Measurements from ENCODE around the gene ZNF789.

ZNF789 gene

DNA sequence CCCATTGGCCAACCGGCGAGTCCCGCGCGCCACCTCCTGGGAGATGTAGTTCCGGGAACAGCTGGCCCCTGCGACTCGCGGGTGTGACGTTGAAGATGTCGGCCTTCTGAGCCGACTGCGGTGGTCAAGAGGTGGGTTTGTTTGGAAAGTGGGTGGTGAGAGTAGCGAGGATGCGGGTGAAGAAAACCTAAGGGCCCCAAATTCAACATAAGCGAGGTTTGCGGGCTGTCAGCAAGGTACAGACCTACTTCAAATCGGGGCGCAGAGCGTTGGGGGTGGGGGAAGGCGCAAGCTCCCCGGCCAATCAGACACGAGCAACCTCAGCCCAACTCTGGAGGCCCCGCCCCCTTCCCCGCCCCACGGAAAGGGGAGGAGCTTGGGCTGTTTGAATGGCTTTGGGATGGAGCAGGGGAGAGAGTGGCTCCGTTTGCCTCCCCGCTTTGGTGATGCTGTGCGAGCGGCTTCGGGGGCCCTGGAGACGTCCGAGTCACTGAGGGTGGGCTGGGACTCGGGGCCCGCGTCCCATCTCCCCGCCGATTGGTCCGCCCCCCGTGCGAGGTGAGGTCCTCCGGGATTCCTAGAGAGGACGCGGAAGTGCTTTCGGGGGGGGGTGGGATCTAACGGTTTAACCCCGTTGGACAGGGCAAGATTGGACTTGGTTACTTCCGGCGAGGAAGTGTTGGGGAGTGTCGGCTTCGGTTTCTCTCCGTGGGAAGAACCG is 32.1 kb downstream of the ZNF789 start, which contains the start of gene ZKSCAN5:
Gene ZKSCAN5, plus strand, starts transcription at position 60 of the 721 bp plus-strand sequence. CDS start 1,383 bp downstream, outside the sequence.
- peak; percentile 98 for DNase-seq

DNA sequence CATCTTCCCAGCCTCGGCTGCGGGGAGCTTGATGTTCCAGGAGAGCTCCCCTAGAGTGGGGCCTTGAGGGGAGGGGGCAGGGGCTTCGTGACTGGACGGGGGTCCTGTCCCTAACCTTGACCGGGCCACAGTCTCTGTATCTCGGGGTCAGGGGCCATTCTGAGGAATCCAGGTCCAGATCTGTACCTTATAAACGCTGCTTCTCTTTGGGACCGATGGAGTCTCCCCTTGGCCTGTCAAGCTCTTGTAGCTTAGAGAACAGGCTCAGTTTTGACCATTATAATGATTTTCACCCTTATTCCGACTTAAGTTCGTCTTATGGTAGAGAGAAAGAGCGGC is 32.6 kb downstream of the ZNF789 start:
- DNase-seq, result no peak

DNA sequence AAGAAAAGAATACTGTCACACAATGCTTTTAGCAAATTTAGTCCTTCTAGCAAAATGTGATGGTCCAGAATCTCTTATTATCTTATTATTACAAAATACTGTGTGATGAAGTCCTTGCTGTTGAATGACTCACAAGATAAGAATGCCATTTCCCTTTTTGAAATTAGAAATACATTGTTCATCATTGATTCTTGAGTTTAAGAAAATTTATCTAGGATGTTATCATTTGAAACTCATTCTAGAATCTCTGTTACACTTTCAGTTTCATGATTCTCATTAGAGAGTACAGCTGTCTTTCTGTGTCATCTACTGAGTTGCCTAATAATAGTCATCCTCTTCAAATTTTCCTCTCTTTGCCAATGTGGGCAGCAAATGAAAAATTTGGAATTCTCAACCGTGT is 41.4 kb downstream of the ZNF789 start:
- DNase-seq, result peak; percentile 16

DNA sequence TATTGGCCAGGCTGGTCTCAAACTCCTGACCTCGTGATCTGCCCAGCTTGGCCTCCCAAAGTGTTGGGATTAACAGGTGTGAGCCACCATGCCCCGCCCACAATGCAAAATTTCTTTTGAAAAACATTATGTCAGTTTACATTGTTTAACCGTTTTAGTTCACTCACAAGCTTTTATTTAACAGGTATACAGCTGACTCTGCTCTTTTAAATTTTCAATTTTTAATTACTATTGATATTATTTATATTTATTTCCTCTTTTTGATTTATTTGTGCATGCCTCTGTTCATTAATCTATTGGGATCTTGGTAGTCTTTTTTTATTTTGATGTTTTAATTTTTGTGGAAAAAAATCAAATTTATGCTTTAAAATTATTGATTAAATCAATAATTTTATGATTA is 48.7 kb downstream of the ZNF789 start:
- no peak for DNase-seq

DNA sequence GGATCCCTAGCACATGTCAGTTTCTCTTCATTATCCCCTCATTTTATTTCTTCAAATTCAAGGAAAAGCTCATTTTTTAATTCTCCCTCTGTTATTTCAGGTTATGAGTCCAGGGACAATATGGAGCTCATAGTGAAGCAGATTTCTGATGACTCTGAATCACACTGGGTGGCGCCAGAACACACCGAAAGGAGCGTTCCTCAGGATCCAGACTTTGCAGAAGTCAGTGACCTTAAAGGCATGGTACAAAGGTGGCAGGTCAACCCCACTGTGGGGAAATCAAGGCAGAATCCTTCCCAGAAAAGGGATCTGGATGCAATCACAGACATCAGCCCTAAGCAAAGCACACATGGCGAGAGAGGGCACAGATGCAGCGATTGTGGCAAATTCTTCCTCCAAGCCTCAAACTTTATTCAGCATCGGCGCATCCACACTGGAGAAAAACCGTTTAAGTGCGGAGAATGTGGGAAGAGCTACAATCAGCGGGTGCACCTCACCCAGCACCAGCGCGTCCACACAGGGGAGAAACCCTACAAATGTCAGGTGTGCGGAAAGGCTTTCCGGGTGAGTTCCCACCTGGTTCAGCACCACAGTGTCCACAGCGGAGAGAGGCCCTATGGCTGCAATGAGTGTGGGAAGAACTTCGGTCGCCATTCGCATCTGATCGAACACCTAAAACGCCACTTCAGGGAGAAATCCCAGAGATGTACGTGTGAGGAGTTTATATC is 53.2 kb downstream of the ZNF789 start:
- no peak for DNase-seq

DNA sequence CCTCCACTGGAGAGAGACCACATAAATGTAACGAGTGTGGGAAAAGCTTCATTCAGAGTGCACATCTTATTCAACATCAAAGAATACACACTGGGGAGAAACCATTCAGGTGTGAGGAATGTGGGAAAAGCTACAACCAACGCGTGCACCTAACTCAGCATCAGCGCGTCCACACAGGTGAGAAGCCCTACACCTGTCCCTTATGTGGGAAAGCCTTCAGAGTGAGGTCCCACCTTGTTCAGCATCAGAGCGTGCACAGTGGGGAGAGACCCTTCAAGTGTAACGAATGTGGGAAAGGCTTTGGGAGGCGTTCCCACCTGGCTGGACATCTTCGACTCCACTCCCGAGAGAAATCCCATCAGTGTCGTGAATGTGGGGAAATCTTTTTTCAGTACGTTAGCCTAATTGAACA is 58.7 kb downstream of the ZNF789 start:
- no peak for DNase-seq

DNA sequence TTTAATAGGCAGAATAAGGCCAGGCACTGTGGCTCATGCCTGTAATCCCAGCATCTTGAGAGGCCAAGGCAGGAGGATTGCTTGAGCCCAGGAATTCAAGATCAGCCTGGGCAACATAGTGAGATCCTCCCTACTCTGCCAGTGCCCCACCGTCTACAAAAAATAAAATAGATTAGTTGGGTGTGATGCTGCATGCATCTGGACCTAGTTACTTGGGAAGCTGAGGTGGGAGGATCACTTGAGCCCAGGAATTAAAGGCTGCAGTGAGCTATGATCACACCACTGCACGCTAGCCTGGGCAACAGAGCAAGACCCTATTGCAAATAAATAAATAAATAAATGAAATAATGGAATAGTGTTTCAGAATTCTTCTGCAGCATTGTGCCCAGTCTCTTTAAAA is 63.0 kb downstream of the ZNF789 start:
- DNase-seq, result no peak

Measured in fibroblast of skin of scalp (primary cell).